Stomach (tissue), 4 donors: ENCODE data around the gene STMP1.

Experiments
- EP300 ChIP-seq: sonication (generic); formaldehyde crosslinking; IDR thresholded peaks from one replicate; pipeline ENCODE4 v1.6.1; 2017; ENCODE audit warnings: antibody characterized with exemption
- POLR2A ChIP-seq, 4 donors: fragments of 450-650 bp; IDR thresholded peaks; one replicate each; pipeline ENCODE4 v1.6.1; 2016; ENCODE audit warnings: antibody characterized with exemption in 4 of 4, control low read depth in 2 of 4, mild to moderate bottlenecking in 1 of 4, moderate library complexity in 1 of 4
- POLR2AphosphoS5 ChIP-seq, 3 donors: sonication (generic); formaldehyde crosslinking; IDR thresholded peaks; one replicate each; pipeline ENCODE4 v1.6.1; 2016; ENCODE audit warnings: antibody characterized with exemption in 3 of 3
- TF ChIP-seq, protein P1 (sequence below), 7 experiments: fragments of 450-650 bp in 4 of 7; fragments of 200-600 bp in 3 of 7; sonication (generic) in 3 of 7; IDR thresholded peaks; one replicate each; pipeline ENCODE4 v1.5.1; 2016 to 2019; ENCODE audit warnings: antibody characterized with exemption in 7 of 7, control low read depth in 2 of 7, mild to moderate bottlenecking in 1 of 7

- TF ChIP-seq, protein P1, sequence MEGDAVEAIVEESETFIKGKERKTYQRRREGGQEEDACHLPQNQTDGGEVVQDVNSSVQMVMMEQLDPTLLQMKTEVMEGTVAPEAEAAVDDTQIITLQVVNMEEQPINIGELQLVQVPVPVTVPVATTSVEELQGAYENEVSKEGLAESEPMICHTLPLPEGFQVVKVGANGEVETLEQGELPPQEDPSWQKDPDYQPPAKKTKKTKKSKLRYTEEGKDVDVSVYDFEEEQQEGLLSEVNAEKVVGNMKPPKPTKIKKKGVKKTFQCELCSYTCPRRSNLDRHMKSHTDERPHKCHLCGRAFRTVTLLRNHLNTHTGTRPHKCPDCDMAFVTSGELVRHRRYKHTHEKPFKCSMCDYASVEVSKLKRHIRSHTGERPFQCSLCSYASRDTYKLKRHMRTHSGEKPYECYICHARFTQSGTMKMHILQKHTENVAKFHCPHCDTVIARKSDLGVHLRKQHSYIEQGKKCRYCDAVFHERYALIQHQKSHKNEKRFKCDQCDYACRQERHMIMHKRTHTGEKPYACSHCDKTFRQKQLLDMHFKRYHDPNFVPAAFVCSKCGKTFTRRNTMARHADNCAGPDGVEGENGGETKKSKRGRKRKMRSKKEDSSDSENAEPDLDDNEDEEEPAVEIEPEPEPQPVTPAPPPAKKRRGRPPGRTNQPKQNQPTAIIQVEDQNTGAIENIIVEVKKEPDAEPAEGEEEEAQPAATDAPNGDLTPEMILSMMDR (IDR thresholded peaks at IDR 0.05), result no peak
- TF ChIP-seq POLR2A (IDR thresholded peaks at IDR 0.05) (no peak), POLR2AphosphoS5 (IDR thresholded peaks at IDR 0.05) (no peak), EP300 (no peak)
Measured at GRCh38 chr7:135706038-135706742, 43.9 kb downstream of the STMP1 start.
